Fibroblast of skin of back (primary cell): Measurements from ENCODE around the gene KCTD19.
A peak's percentile ranks its signal among the peaks of the same experiment; 100 is the strongest.

ENCODE experiments used
- DNase-seq: peaks from one replicate; pipeline ENCODE4 v3.0.0-alpha.2; 2013

Gene KCTD19

DNA sequence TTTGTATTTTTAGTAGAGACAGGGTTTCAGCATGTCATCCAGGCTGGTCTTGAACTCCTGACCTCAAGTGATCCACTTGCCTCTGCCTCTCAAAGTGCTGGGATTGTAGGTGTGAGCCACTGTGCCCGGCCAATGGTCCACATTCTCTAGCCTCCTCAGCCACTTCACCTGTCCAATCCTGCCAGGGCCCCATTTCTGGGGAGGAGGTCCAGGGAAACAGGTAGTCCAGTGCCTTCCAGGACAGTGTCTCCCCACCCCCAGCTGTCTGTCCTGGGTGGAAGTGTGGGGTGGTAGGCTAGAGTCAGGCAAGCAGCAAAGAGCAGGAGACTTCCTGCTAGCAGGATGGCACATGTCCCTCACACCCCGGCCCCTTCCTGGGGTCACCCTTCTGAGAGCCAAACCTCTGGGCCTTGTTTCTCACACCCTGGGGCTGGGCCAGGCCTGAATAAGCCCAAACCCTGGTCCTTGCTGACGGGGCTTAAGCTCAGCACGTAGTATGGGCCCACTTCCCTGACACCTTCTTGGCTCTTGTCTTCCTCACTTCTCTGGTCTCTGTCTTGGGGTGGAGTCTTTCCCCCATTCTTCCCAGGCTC, 84.3 kb downstream of the KCTD19 start:
- DNase-seq, result no peak

- DNase-seq, result peak; percentile 96
These were observed 85.3 kb downstream of the KCTD19 start for GRCh38 chr16:67241008-67241900.

DNA sequence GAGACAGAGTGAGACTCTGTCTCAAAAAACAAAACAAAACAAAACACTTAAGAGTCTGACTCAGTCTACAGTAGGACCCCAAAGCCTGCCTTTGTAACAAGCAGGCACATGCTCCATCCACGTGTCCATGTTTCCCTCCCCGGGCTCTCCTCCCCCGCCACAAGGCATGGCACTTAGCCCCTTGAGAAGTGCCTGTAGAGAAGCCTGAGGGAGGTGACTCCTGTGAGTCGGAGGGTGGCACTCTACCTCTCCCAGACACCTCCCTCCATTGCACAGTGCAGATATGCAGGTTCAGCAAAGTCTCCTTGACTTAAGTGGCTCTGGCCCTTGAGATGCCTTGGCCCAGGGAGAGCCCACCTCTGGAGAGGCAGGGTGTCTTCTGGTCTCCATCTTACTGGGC, 86.0 kb downstream of the KCTD19 start:
- DNase-seq, result peak; percentile 87
